Osteoblast (primary cell): ENCODE data around the gene CD109. TPM values are rescaled to one million over a fixed set of nuclear protein-coding genes. Genes with fewer than 3 reads are reported as not detected.

Experiments
- DNase-seq: peaks from one replicate; pipeline ENCODE4 v3.0.0; 2011; ENCODE audit warnings: low spot score, mixed read lengths; ENCODE audit not compliant: insufficient read length; ENCODE audit errors: missing footprints
- H2AFZ ChIP-seq: 2 replicates; pipeline ENCODE4 v1.6.0; 2011; ENCODE audit warnings: mild to moderate bottlenecking, low read length
- H3K27ac ChIP-seq: 2 replicates; pipeline ENCODE4 v1.5.1; 2011; ENCODE audit warnings: mild to moderate bottlenecking, low read depth, low read length, moderate library complexity
- H3K27me3 ChIP-seq: 2 replicates; pipeline ENCODE4 v1.6.0; 2012; ENCODE audit warnings: mild to moderate bottlenecking, control low read depth, inconsistent platforms, low read length, moderate library complexity; ENCODE audit not compliant: insufficient read depth
- H3K36me3 ChIP-seq: 2 replicates; pipeline ENCODE4 v1.5.1; 2011; ENCODE audit warnings: mild to moderate bottlenecking, low read length, control low read depth, moderate library complexity; ENCODE audit not compliant: insufficient read depth
- H3K4me1 ChIP-seq: 2 replicates; pipeline ENCODE4 v1.5.1; 2011; ENCODE audit warnings: mild to moderate bottlenecking, low read length, control low read depth, moderate library complexity; ENCODE audit not compliant: insufficient read depth
- H3K4me2 ChIP-seq: 2 replicates; pipeline ENCODE4 v1.6.0; 2011; ENCODE audit warnings: mild to moderate bottlenecking, low read length; ENCODE audit not compliant: insufficient read depth
- H3K4me3 ChIP-seq: fragments of 200-600 bp; sonication (generic); 3 replicates; pipeline ENCODE4 v1.5.1; 2012; ENCODE audit warnings: mild to moderate bottlenecking, low read length, inconsistent platforms; ENCODE audit not compliant: insufficient read depth
- H3K79me2 ChIP-seq: 2 replicates; pipeline ENCODE4 v1.6.0; 2012; ENCODE audit warnings: mild to moderate bottlenecking, low read length, control low read depth, inconsistent platforms; ENCODE audit not compliant: insufficient read depth
- H3K9me3 ChIP-seq: 2 replicates; pipeline ENCODE4 v1.5.1; 2011; ENCODE audit warnings: low read depth, low read length, control low read depth
- H4K20me1 ChIP-seq: 2 replicates; pipeline ENCODE4 v1.6.0; 2012; ENCODE audit warnings: mild to moderate bottlenecking, low read length, control low read depth; ENCODE audit not compliant: insufficient read depth
- total RNA-seq: library from RNA; depleted of rRNA; stranded (reverse); fragments of >200 nt; gene quantifications from 2 replicates; pipeline ENCODE4 v1.2.3, GENCODE V29; 2012
- TF ChIP-seq, protein P1 (sequence below): IDR thresholded peaks from 2 replicates; pipeline ENCODE4 v1.5.1; 2011; ENCODE audit warnings: mild to moderate bottlenecking, low read depth, low read length, moderate library complexity; ENCODE audit errors: extremely low read depth

CD109 gene
- total RNA-seq, 1 donor = 93.4 TPM

DNA sequence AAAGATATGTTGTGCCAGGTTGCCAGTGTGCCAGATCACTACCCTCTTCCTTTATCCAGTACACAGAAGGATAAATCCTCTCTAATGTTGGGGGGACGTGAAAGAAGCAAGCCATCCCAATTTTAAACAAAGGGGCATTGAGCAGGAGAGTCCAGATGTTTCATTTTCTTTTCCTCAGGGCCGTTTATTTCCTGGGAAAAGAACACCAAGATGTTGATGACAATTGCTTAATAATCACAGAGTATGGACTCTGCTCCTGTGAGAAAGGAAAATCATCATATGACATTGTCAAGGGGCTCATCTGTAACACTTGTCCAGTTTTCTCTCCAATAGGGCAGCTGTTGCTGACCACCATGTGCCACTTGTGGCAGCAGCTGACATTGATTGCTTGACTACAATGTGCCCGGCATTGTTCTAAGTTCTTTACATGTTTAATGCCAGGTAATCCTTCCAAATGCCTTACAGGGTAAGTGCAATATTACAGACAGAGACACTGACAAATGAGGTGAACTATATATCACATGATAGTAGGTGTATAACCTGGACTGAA, 161.4 kb downstream of the CD109 start:
- no peaks in the 10 kb centered on the region for H3K27me3 ChIP-seq
- no peak overlapping the region for H3K27ac ChIP-seq
- DNase-seq = no peak
- no peaks in the 10 kb centered on the region for H3K36me3 ChIP-seq
- no peaks in the 10 kb centered on the region for H3K79me2 ChIP-seq
- no peaks in the 10 kb centered on the region for H3K9me3 ChIP-seq
- H4K20me1 ChIP-seq = no peaks in the 10 kb centered on the region
- TF ChIP-seq, protein P1, sequence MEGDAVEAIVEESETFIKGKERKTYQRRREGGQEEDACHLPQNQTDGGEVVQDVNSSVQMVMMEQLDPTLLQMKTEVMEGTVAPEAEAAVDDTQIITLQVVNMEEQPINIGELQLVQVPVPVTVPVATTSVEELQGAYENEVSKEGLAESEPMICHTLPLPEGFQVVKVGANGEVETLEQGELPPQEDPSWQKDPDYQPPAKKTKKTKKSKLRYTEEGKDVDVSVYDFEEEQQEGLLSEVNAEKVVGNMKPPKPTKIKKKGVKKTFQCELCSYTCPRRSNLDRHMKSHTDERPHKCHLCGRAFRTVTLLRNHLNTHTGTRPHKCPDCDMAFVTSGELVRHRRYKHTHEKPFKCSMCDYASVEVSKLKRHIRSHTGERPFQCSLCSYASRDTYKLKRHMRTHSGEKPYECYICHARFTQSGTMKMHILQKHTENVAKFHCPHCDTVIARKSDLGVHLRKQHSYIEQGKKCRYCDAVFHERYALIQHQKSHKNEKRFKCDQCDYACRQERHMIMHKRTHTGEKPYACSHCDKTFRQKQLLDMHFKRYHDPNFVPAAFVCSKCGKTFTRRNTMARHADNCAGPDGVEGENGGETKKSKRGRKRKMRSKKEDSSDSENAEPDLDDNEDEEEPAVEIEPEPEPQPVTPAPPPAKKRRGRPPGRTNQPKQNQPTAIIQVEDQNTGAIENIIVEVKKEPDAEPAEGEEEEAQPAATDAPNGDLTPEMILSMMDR = no peak
- H2AFZ ChIP-seq = no peak overlapping the region
- H3K4me3 ChIP-seq = no peak overlapping the region
- H3K4me2 ChIP-seq = no peak overlapping the region
- peaks cover 4% of the 10 kb centered on the region for H3K4me1 ChIP-seq

DNA sequence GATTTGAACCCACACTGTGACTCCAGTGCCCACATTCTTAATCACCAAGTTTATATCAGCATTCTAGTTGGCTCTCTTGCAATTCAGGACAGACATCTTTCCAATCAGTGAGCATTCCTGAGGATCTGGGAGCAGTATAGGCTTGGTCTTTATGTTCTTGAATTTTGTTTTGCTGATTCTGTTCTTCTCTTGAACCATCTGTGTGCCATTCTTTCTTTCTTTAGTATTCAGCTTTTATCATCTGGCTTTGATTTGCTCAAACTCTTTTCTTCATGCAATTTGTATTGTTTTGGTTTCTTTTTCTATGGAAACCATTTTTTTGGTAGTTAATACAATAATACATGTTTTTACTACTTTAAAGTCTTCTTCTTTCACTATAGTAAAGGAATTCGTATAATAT, 162.4 kb downstream of the CD109 start:
- DNase-seq = no peak
- Histone ChIP-seq H2AFZ (no peak overlapping the region), H4K20me1 (no peaks in the 10 kb centered on the region), H3K9me3 (no peaks in the 10 kb centered on the region), H3K79me2 (no peaks in the 10 kb centered on the region), H3K27me3 (no peaks in the 10 kb centered on the region), H3K4me1 (peaks cover 4% of the 10 kb centered on the region), H3K4me3 (no peak overlapping the region), H3K36me3 (no peaks in the 10 kb centered on the region), H3K27ac (no peak overlapping the region), H3K4me2 (no peak overlapping the region)
- TF ChIP-seq, protein P1 = no peak

DNA sequence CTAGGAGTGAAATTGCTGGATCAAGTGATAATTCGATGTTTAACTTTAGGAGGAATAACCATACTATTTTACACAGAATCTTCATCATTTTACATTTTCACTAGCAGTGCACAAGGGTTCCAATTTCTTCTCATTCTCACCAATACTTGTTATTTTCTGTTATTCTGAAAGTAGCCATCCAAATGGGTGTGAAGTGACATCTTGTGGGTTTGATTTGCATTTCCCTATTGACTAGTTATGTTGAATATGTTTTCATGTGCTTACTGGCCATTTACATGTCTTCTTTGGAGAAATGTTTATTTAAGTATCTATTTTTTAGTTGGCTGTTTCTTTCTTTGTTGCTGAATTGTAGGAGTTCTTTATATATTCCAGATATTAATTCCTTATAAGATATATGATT, 164.3 kb downstream of the CD109 start:
- H3K36me3 ChIP-seq = no peaks in the 10 kb centered on the region
- no peak overlapping the region for H3K4me2 ChIP-seq
- no peak overlapping the region for H3K4me3 ChIP-seq
- H3K79me2 ChIP-seq = no peaks in the 10 kb centered on the region
- DNase-seq = no peak
- no peak overlapping the region for H2AFZ ChIP-seq
- peaks cover 4% of the 10 kb centered on the region for H3K4me1 ChIP-seq
- no peaks in the 10 kb centered on the region for H3K9me3 ChIP-seq
- no peaks in the 10 kb centered on the region for H3K27me3 ChIP-seq
- no peaks in the 10 kb centered on the region for H4K20me1 ChIP-seq
- no peak overlapping the region for H3K27ac ChIP-seq
- TF ChIP-seq, protein P1 = no peak

DNA sequence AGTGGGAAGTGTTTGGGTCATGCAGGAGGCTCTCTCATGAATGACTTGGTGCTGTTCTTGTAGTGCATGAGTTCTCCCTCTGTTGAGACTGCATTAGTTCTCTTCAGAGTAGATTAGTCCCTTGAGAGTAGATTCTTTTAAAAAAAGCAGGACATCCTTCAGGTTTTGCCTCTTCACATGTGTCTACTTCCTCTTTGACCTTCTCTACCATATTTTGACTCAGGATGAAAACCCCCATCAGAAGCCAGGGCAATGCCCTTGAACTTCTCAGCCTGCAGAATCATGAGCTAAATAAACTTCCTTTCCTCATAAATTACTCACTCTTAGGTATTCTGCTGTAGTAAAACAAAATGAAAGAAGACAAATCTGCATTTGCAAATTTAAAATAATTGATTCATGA, 170.3 kb downstream of the CD109 start:
- no peaks in the 10 kb centered on the region for H3K36me3 ChIP-seq
- H3K9me3 ChIP-seq = no peaks in the 10 kb centered on the region
- no peaks in the 10 kb centered on the region for H4K20me1 ChIP-seq
- no peaks in the 10 kb centered on the region for H3K4me1 ChIP-seq
- no peaks in the 10 kb centered on the region for H3K79me2 ChIP-seq
- TF ChIP-seq, protein P1 = no peak
- H3K4me2 ChIP-seq = no peak overlapping the region
- H3K27me3 ChIP-seq = no peaks in the 10 kb centered on the region
- H3K27ac ChIP-seq = no peak overlapping the region
- no peak overlapping the region for H3K4me3 ChIP-seq
- no peak overlapping the region for H2AFZ ChIP-seq
- no peak for DNase-seq
